ENCODE results near the gene UCK1. TPM values are rescaled to one million over a fixed set of nuclear protein-coding genes. Genes with fewer than 3 reads are reported as not detected.

The UCK1 gene
- total and polyA plus RNA-seq, 11 donors = 16.4 to 45.1 (median 24.9) TPM

DNA sequence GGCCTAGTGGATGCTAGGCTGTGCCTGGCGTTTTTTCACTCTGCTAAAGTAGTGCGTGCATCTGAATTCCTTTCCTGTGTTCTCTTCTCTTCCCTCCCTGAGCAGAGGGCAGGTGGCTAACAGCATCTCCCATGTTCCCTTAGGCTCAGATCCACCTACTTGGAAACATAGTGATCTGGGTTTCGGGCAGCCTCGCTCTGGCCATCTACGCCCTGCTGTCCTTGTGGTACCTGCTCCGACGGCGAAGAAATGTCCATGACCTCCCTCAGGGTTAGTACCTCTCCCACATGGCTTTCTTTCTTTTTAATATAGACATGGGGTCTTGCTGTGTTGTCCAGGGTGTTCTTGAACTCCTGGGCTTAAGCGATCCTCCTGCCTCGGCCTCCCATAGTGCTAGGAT lies 9.9 kb downstream of the UCK1 start:
- TF ChIP-seq POLR2A (IDR thresholded peaks at IDR 0.05) = no peak
- TF ChIP-seq CTCF (IDR thresholded peaks at IDR 0.05) = no peak
- WGBS, 4 donors = 93 to 96% (median 95%) methylated on average over 10 of the region's 10 CpGs

DNA sequence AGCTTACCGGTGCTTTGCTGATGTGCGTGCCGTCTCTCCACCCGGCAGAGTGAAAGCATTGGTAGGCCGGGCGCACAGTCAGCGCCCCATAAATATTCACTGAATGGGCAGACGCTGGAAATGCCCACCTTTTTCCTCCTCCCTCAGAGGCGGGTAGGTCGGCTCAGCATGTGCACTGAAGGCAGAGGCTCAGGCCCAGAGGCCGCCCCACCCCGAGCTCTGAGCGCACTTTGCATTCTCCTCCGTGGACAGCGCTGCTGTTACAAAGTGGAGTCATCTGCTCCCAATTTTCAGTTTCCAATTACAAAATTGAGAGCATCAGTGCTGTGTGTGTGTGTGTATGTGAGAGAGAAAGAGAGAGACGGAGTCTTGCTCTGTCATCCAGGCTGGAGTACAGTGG lies 10.6 kb downstream of the UCK1 start:
- WGBS, 4 donors = 81 to 88% (median 84%) methylated on average over 16 of the region's 16 CpGs
- ATAC-seq = no peak
- H3K36me3 ChIP-seq = peaks cover 0 to 95% (median 85%) of the 10 kb centered on the region in 9 donors
- no peak overlapping the region for H3K27ac ChIP-seq
- peaks cover 0 to 4% (median 0%) of the 10 kb centered on the region in 12 donors for H3K9me3 ChIP-seq
- TF ChIP-seq CTCF (IDR thresholded peaks at IDR 0.05) = no peak
- no peak for TF ChIP-seq POLR2A (IDR thresholded peaks at IDR 0.05)
- intact Hi-C loops (cut with DNase I) = loop anchor here in 2 of 10 donors (10.0 kb wide), 1 partner anchor 224 kb away; the partner anchor contains the start of gene RAPGEF1 (in 2 of the 2)
- no peak for DNase-seq
- no peak overlapping the region for H3K4me3 ChIP-seq
- peaks cover 0 to 26% (median 9%) of the 10 kb centered on the region in 12 donors for H3K4me1 ChIP-seq
- H3K27me3 ChIP-seq = no peaks in the 10 kb centered on the region

More for the DNA sequence above, 9.9 kb downstream of the UCK1 start:
- H3K27me3 ChIP-seq = no peaks in the 10 kb centered on the region
- ATAC-seq (no peak), DNase-seq (no peak)
- no peak overlapping the region for H3K4me3 ChIP-seq
- peaks cover 0 to 26% (median 9%) of the 10 kb centered on the region in 12 donors for H3K4me1 ChIP-seq
- peaks cover 0 to 4% (median 0%) of the 10 kb centered on the region in 12 donors for H3K9me3 ChIP-seq
- no peak overlapping the region for H3K27ac ChIP-seq
- intact Hi-C loops (cut with DNase I) = loop anchor here in 2 of 10 donors (10.0 kb wide), 1 partner anchor 224 kb away; the partner anchor contains the start of gene RAPGEF1 (in 2 of the 2)
- peaks cover 0 to 100% (median 89%) of the 10 kb centered on the region in 9 donors for H3K36me3 ChIP-seq

GRCh38 chr9:131518553-131518952 lies 12.5 kb downstream of the UCK1 start:
- 89 to 96% (median 91%) methylated on average over 20 of the region's 20 CpGs for WGBS, 4 donors
- intact Hi-C loops (cut with DNase I) = no loop called here
- no peak for TF ChIP-seq CTCF (IDR thresholded peaks at IDR 0.05)
- no peak for TF ChIP-seq POLR2A (IDR thresholded peaks at IDR 0.05)

GRCh38 chr9:131517761-131518190 lies 13.3 kb downstream of the UCK1 start:
- peaks cover 0 to 26% (median 9%) of the 10 kb centered on the region in 12 donors for H3K4me1 ChIP-seq
- no peak overlapping the region for H3K4me3 ChIP-seq
- DNase-seq = peak in 4 of 5 donors; percentile 53 to 84 (median 74)
- H3K27me3 ChIP-seq = no peaks in the 10 kb centered on the region
- H3K36me3 ChIP-seq = peaks cover 0 to 92% (median 83%) of the 10 kb centered on the region in 9 donors
- WGBS, 4 donors = 42 to 58% (median 46%) methylated on average over 11 of the region's 11 CpGs
- no peak for TF ChIP-seq POLR2A (IDR thresholded peaks at IDR 0.05)
- no peak for TF ChIP-seq CTCF (IDR thresholded peaks at IDR 0.05)
- intact Hi-C loops (cut with DNase I) = no loop called here
- H3K9me3 ChIP-seq = peaks cover 0 to 14% (median 0%) of the 10 kb centered on the region in 12 donors
- ATAC-seq = peak; percentile 84 to 92 (median 88)
- H3K27ac ChIP-seq = peak overlapping the region; percentile 7 to 87 (median 74)

More at GRCh38 chr9:131518553-131518952, 12.5 kb downstream of the UCK1 start:
- Histone ChIP-seq H3K27ac (peak overlapping the region; percentile 7 to 87 (median 74)), H3K36me3 (peaks cover 0 to 92% (median 84%) of the 10 kb centered on the region in 9 donors), H3K9me3 (peaks cover 0 to 14% (median 0%) of the 10 kb centered on the region in 12 donors), H3K4me1 (peaks cover 0 to 26% (median 9%) of the 10 kb centered on the region in 12 donors), H3K27me3 (no peaks in the 10 kb centered on the region), H3K4me3 (no peak overlapping the region)
- ATAC-seq = no peak
- DNase-seq = no peak
